Astrocyte (in vitro differentiated cells and primary cell): ENCODE measurements around the gene SLC47A2. TPM values are rescaled to one million over a fixed set of nuclear protein-coding genes. Genes with fewer than 3 reads are reported as not detected.
A peak's percentile ranks its signal among the peaks of the same experiment; 100 is the strongest.

Experiments
- DNase-seq: peaks from one replicate; pipeline ENCODE4 v3.0.0-alpha.2; 2010; ENCODE audit warnings: low read depth
- FAIRE-seq: peaks from 2 replicates; lab custom pipeline; 2011; peaks lifted over from hg19 to GRCh38; lab: Jason Lieb, UNC
- H2AFZ ChIP-seq: 2 replicates; pipeline ENCODE4 v1.6.0; 2012; ENCODE audit warnings: low read depth, low read length, inconsistent platforms
- H3K27ac ChIP-seq: 2 replicates; pipeline ENCODE4 v1.5.1; 2011; ENCODE audit warnings: low read depth, low read length, inconsistent platforms
- H3K27me3 ChIP-seq: 2 replicates; pipeline ENCODE4 v1.6.0; 2011; ENCODE audit warnings: low read length, inconsistent platforms; ENCODE audit not compliant: insufficient read depth
- H3K36me3 ChIP-seq: 2 replicates; pipeline ENCODE4 v1.5.1; 2011; ENCODE audit warnings: low read length, inconsistent platforms; ENCODE audit not compliant: insufficient read depth
- H3K4me1 ChIP-seq: 2 replicates; pipeline ENCODE4 v1.5.1; 2011; ENCODE audit warnings: low read length, inconsistent platforms; ENCODE audit not compliant: insufficient read depth
- H3K4me2 ChIP-seq: 2 replicates; pipeline ENCODE4 v1.6.0; 2012; ENCODE audit warnings: low read length, inconsistent platforms
- H3K4me3 ChIP-seq: 2 replicates; pipeline ENCODE4 v1.5.1; 2011; ENCODE audit warnings: low read depth, mild to moderate bottlenecking, low read length, inconsistent platforms; ENCODE audit not compliant: insufficient read depth
- H3K79me2 ChIP-seq: 2 replicates; pipeline ENCODE4 v1.6.0; 2012; ENCODE audit warnings: mild to moderate bottlenecking, low read length, inconsistent platforms; ENCODE audit not compliant: insufficient read depth
- H3K9ac ChIP-seq: 2 replicates; pipeline ENCODE4 v1.6.0; 2012; ENCODE audit warnings: mild to moderate bottlenecking, low read length, inconsistent platforms
- H3K9me3 ChIP-seq: 2 replicates; pipeline ENCODE4 v1.5.1; 2012; ENCODE audit warnings: low read depth, mild to moderate bottlenecking, low read length, inconsistent platforms; ENCODE audit not compliant: insufficient read depth
- H4K20me1 ChIP-seq: 2 replicates; pipeline ENCODE4 v1.6.0; 2012; ENCODE audit warnings: low read length, inconsistent platforms; ENCODE audit not compliant: insufficient read depth
- H3K27ac Mint-ChIP-seq: one replicate; pipeline ENCODE4 v1.8.0; 2021; ENCODE audit warnings: mild to moderate bottlenecking, mixed read lengths; ENCODE audit not compliant: unreplicated experiment
- H3K27me3 Mint-ChIP-seq: one replicate; pipeline ENCODE4 v1.8.0; 2021; ENCODE audit warnings: low read depth, mixed read lengths; ENCODE audit not compliant: unreplicated experiment
- H3K36me3 Mint-ChIP-seq: one replicate; pipeline ENCODE4 v1.8.0; 2021; ENCODE audit warnings: low read depth, mixed read lengths; ENCODE audit not compliant: unreplicated experiment
- H3K4me1 Mint-ChIP-seq: one replicate; pipeline ENCODE4 v1.8.0; 2021; ENCODE audit warnings: low read depth, mixed read lengths; ENCODE audit not compliant: unreplicated experiment
- H3K4me3 Mint-ChIP-seq: one replicate; pipeline ENCODE4 v1.8.0; 2021; ENCODE audit warnings: mild to moderate bottlenecking, moderate library complexity, mixed read lengths; ENCODE audit not compliant: unreplicated experiment
- H3K9me3 Mint-ChIP-seq: one replicate; pipeline ENCODE4 v1.8.0; 2021; ENCODE audit warnings: mild to moderate bottlenecking, mixed read lengths; ENCODE audit not compliant: unreplicated experiment
- CTCF ChIP-seq: IDR thresholded peaks from 2 replicates; pipeline ENCODE4 v1.5.1; 2011; ENCODE audit warnings: low read depth, mild to moderate bottlenecking, inconsistent platforms, low read length, moderate library complexity; ENCODE audit not compliant: insufficient read depth
- EZH2 ChIP-seq: IDR thresholded peaks from 2 replicates; pipeline ENCODE4 v1.6.1; 2012; ENCODE audit warnings: mild to moderate bottlenecking, low read length, inconsistent platforms; ENCODE audit not compliant: insufficient read depth
- total RNA-seq: library from RNA; stranded (reverse); gene quantifications from 2 replicates; pipeline ENCODE4 v1.2.1, GENCODE V29; 2021

Gene SLC47A2
- total RNA-seq, 1 donor from 2014 or later: not detected

- H3K9me3 ChIP-seq: no peaks in the 10 kb centered on the region
- H3K79me2 ChIP-seq: no peaks in the 10 kb centered on the region
- Mint-ChIP-seq H3K9me3 (no peaks in the 10 kb centered on the region), H3K4me3 (no peak overlapping the region), H3K27me3 (peaks cover 14% of the 10 kb centered on the region), H3K4me1 (peaks cover 12% of the 10 kb centered on the region), H3K27ac (no peak overlapping the region), H3K36me3 (no peaks in the 10 kb centered on the region)
- H3K27ac ChIP-seq: no peak overlapping the region
- H3K9ac ChIP-seq: no peak overlapping the region
- no peaks in the 10 kb centered on the region for H3K27me3 ChIP-seq
- no peaks in the 10 kb centered on the region for H3K36me3 ChIP-seq
- no peak overlapping the region for H2AFZ ChIP-seq
- no peaks in the 10 kb centered on the region for H4K20me1 ChIP-seq
- H3K4me1 ChIP-seq: no peaks in the 10 kb centered on the region
- FAIRE-seq (no peak), DNase-seq (no peak)
- H3K4me3 ChIP-seq: no peak overlapping the region
- TF ChIP-seq CTCF (no peak), EZH2 (no peak)
- H3K4me2 ChIP-seq: no peak overlapping the region
Observed at GRCh38 chr17:19705201-19705600, 11.2 kb downstream of the SLC47A2 start.

GRCh38 chr17:19703828-19704613 lies 12.4 kb downstream of the SLC47A2 start:
- Mint-ChIP-seq H3K36me3 (no peaks in the 10 kb centered on the region), H3K9me3 (no peaks in the 10 kb centered on the region), H3K4me3 (peak overlapping the region; percentile 34), H3K27me3 (peaks cover 11% of the 10 kb centered on the region), H3K27ac (peak overlapping the region; percentile 9), H3K4me1 (peaks cover 12% of the 10 kb centered on the region)
- TF ChIP-seq EZH2 (no peak), CTCF (no peak)
- Histone ChIP-seq H3K27ac (no peak overlapping the region), H3K36me3 (no peaks in the 10 kb centered on the region), H4K20me1 (no peaks in the 10 kb centered on the region), H3K79me2 (no peaks in the 10 kb centered on the region), H2AFZ (no peak overlapping the region), H3K4me1 (no peaks in the 10 kb centered on the region), H3K4me2 (no peak overlapping the region), H3K4me3 (no peak overlapping the region), H3K9me3 (no peaks in the 10 kb centered on the region), H3K27me3 (no peaks in the 10 kb centered on the region), H3K9ac (no peak overlapping the region)
- DNase-seq (no peak), FAIRE-seq (no peak)

- FAIRE-seq: no peak
- peak overlapping the region; percentile 34 for H3K4me3 Mint-ChIP-seq
- H2AFZ ChIP-seq: no peak overlapping the region
Observed at GRCh38 chr17:19703106-19703827, 13.1 kb downstream of the SLC47A2 start.

More at GRCh38 chr17:19703106-19703827, 13.1 kb downstream of the SLC47A2 start:
- no peaks in the 10 kb centered on the region for H3K4me1 ChIP-seq
- H3K27me3 ChIP-seq: no peaks in the 10 kb centered on the region
- no peaks in the 10 kb centered on the region for H3K36me3 ChIP-seq
- Mint-ChIP-seq H3K27me3 (peaks cover 5% of the 10 kb centered on the region), H3K4me1 (peaks cover 12% of the 10 kb centered on the region), H3K36me3 (no peaks in the 10 kb centered on the region), H3K9me3 (no peaks in the 10 kb centered on the region), H3K27ac (no peak overlapping the region)
- no peak overlapping the region for H3K9ac ChIP-seq
- no peak overlapping the region for H3K27ac ChIP-seq
- no peak overlapping the region for H3K4me3 ChIP-seq
- H3K9me3 ChIP-seq: no peaks in the 10 kb centered on the region
- no peak for DNase-seq
- TF ChIP-seq EZH2 (no peak), CTCF (no peak)
- H3K4me2 ChIP-seq: no peak overlapping the region
- H3K79me2 ChIP-seq: no peaks in the 10 kb centered on the region
- H4K20me1 ChIP-seq: no peaks in the 10 kb centered on the region
